Measurements from ENCODE around the gene KNDC1. TPM values are rescaled to one million over a fixed set of nuclear protein-coding genes. Genes with fewer than 3 reads are reported as not detected.

Gene KNDC1
- total RNA-seq, 1 donor from 2014 or later: not detected

DNA sequence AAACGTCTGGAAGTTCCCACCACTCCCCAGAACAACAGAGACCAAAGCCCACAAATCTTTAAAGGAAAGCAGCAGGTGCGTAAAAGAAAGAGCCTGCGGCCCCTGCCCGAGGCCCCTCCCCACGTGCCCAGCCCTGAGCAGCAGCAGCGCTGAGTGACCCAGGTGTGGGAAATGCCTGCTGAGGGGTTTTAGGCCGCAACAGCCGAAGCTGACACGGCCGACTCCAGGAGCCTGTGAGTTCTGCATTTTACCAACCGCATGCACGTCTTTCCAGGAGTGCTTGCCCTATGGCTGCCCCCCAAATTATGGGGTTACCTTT lies 1.6 kb upstream of the KNDC1 start:
- no peak overlapping the region for H3K4me3 Mint-ChIP-seq (ENCODE audit: unreplicated experiment)
- DNase-seq (ENCODE audit: extremely low spot score, unreplicated experiment): no peak
- TF ChIP-seq, protein P1, sequence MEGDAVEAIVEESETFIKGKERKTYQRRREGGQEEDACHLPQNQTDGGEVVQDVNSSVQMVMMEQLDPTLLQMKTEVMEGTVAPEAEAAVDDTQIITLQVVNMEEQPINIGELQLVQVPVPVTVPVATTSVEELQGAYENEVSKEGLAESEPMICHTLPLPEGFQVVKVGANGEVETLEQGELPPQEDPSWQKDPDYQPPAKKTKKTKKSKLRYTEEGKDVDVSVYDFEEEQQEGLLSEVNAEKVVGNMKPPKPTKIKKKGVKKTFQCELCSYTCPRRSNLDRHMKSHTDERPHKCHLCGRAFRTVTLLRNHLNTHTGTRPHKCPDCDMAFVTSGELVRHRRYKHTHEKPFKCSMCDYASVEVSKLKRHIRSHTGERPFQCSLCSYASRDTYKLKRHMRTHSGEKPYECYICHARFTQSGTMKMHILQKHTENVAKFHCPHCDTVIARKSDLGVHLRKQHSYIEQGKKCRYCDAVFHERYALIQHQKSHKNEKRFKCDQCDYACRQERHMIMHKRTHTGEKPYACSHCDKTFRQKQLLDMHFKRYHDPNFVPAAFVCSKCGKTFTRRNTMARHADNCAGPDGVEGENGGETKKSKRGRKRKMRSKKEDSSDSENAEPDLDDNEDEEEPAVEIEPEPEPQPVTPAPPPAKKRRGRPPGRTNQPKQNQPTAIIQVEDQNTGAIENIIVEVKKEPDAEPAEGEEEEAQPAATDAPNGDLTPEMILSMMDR (IDR thresholded peaks at IDR 0.05): no peak
- H3K36me3 Mint-ChIP-seq (ENCODE audit: unreplicated experiment): no peaks in the 10 kb centered on the region
- no peak overlapping the region for H3K27ac Mint-ChIP-seq (ENCODE audit: unreplicated experiment)
- no peaks in the 10 kb centered on the region for H3K9me3 Mint-ChIP-seq (ENCODE audit: unreplicated experiment)
- H3K27me3 Mint-ChIP-seq (ENCODE audit: unreplicated experiment): peaks cover 27% of the 10 kb centered on the region
- no peaks in the 10 kb centered on the region for H3K4me1 Mint-ChIP-seq (ENCODE audit: unreplicated experiment)

- DNase-seq (ENCODE audit: extremely low spot score, unreplicated experiment): no peak
These were observed 1.0 kb upstream of the KNDC1 start for GRCh38 chr10:133158756-133159610.

DNA sequence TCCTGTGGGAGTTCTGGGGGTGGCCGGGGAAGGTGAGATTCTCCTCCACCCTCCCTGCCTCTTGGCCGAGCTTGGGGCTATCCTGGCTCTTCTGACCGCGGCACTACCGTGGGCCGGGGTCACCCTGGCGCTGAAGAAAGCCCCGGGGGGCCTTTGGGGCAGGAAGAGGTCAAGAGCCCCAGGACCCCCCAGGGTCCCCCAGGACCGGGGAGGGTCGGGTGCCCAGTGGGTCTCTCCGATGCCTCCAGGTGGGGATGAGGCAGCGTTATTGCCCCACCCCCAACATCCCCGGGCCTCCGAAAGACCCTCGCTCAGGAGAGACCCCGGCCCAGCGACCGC lies 439 bp upstream of the KNDC1 start:
- no peaks in the 10 kb centered on the region for H3K9me3 Mint-ChIP-seq (ENCODE audit: unreplicated experiment)
- no peaks in the 10 kb centered on the region for H3K4me1 Mint-ChIP-seq (ENCODE audit: unreplicated experiment)
- no peak overlapping the region for H3K4me3 Mint-ChIP-seq (ENCODE audit: unreplicated experiment)
- H3K27ac Mint-ChIP-seq (ENCODE audit: unreplicated experiment): no peak overlapping the region
- no peak for DNase-seq (ENCODE audit: extremely low spot score, unreplicated experiment)
- H3K36me3 Mint-ChIP-seq (ENCODE audit: unreplicated experiment): no peaks in the 10 kb centered on the region
- H3K27me3 Mint-ChIP-seq (ENCODE audit: unreplicated experiment): peaks cover 19% of the 10 kb centered on the region
- TF ChIP-seq, protein P1 (IDR thresholded peaks at IDR 0.05): no peak

More at GRCh38 chr10:133158756-133159610, 1.0 kb upstream of the KNDC1 start:
- Mint-ChIP-seq H3K36me3 (ENCODE audit: unreplicated experiment) (no peaks in the 10 kb centered on the region), H3K9me3 (ENCODE audit: unreplicated experiment) (no peaks in the 10 kb centered on the region), H3K27ac (ENCODE audit: unreplicated experiment) (no peak overlapping the region), H3K27me3 (ENCODE audit: unreplicated experiment) (peaks cover 25% of the 10 kb centered on the region), H3K4me1 (ENCODE audit: unreplicated experiment) (no peaks in the 10 kb centered on the region), H3K4me3 (ENCODE audit: unreplicated experiment) (no peak overlapping the region)
- TF ChIP-seq, protein P1 (IDR thresholded peaks at IDR 0.05): no peak

- no peak overlapping the region for H3K4me3 Mint-ChIP-seq (ENCODE audit: unreplicated experiment)
- H3K4me1 Mint-ChIP-seq (ENCODE audit: unreplicated experiment): no peaks in the 10 kb centered on the region
- no peak overlapping the region for H3K27ac Mint-ChIP-seq (ENCODE audit: unreplicated experiment)
- no peaks in the 10 kb centered on the region for H3K36me3 Mint-ChIP-seq (ENCODE audit: unreplicated experiment)
- DNase-seq (ENCODE audit: extremely low spot score, unreplicated experiment): no peak
- TF ChIP-seq, protein P1 (IDR thresholded peaks at IDR 0.05): no peak
- H3K9me3 Mint-ChIP-seq (ENCODE audit: unreplicated experiment): no peaks in the 10 kb centered on the region
- peaks cover 15% of the 10 kb centered on the region for H3K27me3 Mint-ChIP-seq (ENCODE audit: unreplicated experiment)
These were observed 930 bp downstream of the KNDC1 start for GRCh38 chr10:133160826-133161471.

GRCh38 chr10:133161486-133162109 lies 1.6 kb downstream of the KNDC1 start:
- Mint-ChIP-seq H3K27me3 (ENCODE audit: unreplicated experiment) (peaks cover 15% of the 10 kb centered on the region), H3K27ac (ENCODE audit: unreplicated experiment) (no peak overlapping the region), H3K9me3 (ENCODE audit: unreplicated experiment) (peaks cover 4% of the 10 kb centered on the region), H3K36me3 (ENCODE audit: unreplicated experiment) (no peaks in the 10 kb centered on the region), H3K4me3 (ENCODE audit: unreplicated experiment) (no peak overlapping the region), H3K4me1 (ENCODE audit: unreplicated experiment) (no peaks in the 10 kb centered on the region)
- TF ChIP-seq, protein P1 (IDR thresholded peaks at IDR 0.05): no peak
- no peak for DNase-seq (ENCODE audit: extremely low spot score, unreplicated experiment)

Data from osteocyte (in vitro differentiated cells).